ENCODE data around the gene KRTAP12-3.
"Not testable (repeated sequence)": the region's sequence is repeated elsewhere in the genome, so short reads cannot be mapped to it uniquely, and the experiment has no call there.

DNA sequence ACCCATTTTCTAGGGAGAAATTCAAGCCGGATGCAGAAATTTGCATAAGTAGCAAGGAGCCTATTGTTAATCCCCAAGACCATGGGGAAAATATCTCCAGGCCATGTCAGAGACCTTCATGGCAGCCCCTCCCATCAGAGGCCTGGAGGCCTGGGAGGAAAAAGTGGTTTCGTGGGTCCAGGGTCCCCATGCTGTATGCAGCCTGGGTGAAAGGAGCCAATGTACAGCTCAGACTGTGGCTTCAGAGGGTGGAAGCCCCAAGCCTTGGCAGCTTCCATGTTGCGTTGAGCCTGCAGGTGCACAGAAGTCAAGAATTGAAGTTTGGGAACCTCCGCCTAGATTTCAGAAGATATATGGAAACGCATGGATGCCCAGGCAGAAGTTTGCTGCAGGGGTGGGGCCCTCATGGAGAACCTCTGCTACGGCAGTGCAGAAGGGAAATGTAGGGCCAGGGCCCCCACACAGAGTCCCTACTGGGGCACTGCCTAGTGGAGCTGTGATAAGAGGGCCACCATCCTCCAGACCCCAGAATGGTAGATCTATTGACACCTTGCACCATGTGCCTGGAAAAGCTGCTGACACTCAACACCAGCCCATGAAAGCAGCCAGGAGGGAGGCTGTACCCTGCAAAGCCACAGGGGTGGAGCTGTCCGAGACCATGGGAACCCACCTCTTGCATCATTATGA, 47.4 kb upstream of the KRTAP12-3 start:
- TF ChIP-seq, protein P1, sequence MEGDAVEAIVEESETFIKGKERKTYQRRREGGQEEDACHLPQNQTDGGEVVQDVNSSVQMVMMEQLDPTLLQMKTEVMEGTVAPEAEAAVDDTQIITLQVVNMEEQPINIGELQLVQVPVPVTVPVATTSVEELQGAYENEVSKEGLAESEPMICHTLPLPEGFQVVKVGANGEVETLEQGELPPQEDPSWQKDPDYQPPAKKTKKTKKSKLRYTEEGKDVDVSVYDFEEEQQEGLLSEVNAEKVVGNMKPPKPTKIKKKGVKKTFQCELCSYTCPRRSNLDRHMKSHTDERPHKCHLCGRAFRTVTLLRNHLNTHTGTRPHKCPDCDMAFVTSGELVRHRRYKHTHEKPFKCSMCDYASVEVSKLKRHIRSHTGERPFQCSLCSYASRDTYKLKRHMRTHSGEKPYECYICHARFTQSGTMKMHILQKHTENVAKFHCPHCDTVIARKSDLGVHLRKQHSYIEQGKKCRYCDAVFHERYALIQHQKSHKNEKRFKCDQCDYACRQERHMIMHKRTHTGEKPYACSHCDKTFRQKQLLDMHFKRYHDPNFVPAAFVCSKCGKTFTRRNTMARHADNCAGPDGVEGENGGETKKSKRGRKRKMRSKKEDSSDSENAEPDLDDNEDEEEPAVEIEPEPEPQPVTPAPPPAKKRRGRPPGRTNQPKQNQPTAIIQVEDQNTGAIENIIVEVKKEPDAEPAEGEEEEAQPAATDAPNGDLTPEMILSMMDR (IDR thresholded peaks at IDR 0.05), result not testable (repeated sequence)
- TF ChIP-seq POLR2A (IDR thresholded peaks at IDR 0.05), result not testable (repeated sequence)

Data from testis (tissue), 2 donors.